GM12874 (cell line): ENCODE data around the gene NVL.

Source experiments
- TF ChIP-seq, protein P1 (sequence below): IDR thresholded peaks from 2 replicates; pipeline ENCODE4 v1.5.1; 2011; ENCODE audit warnings: low read depth, mild to moderate bottlenecking, control low read depth, low read length, moderate library complexity; ENCODE audit not compliant: insufficient read depth

Gene NVL

DNA sequence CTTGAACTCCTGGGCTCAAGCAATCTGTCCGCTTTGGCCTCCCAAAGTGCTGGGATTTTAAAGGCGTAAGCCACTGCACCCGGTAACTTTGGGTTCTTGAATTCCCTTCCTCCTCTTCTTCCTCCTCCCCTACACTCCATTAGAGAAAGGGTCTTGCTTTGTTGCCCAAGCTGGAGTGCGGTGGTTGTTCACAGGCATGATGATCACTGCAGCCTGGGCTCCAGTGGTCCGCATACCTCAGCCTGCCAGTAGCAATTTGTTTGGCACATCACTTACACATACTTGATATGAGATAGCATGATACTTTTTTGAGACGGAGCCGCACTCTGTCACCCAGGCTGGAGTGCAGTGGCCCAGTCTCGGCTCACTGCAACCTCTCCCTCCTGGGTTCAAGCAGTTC lies 144.8 kb downstream of the NVL start:
- TF ChIP-seq, protein P1, sequence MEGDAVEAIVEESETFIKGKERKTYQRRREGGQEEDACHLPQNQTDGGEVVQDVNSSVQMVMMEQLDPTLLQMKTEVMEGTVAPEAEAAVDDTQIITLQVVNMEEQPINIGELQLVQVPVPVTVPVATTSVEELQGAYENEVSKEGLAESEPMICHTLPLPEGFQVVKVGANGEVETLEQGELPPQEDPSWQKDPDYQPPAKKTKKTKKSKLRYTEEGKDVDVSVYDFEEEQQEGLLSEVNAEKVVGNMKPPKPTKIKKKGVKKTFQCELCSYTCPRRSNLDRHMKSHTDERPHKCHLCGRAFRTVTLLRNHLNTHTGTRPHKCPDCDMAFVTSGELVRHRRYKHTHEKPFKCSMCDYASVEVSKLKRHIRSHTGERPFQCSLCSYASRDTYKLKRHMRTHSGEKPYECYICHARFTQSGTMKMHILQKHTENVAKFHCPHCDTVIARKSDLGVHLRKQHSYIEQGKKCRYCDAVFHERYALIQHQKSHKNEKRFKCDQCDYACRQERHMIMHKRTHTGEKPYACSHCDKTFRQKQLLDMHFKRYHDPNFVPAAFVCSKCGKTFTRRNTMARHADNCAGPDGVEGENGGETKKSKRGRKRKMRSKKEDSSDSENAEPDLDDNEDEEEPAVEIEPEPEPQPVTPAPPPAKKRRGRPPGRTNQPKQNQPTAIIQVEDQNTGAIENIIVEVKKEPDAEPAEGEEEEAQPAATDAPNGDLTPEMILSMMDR: no peak

DNA sequence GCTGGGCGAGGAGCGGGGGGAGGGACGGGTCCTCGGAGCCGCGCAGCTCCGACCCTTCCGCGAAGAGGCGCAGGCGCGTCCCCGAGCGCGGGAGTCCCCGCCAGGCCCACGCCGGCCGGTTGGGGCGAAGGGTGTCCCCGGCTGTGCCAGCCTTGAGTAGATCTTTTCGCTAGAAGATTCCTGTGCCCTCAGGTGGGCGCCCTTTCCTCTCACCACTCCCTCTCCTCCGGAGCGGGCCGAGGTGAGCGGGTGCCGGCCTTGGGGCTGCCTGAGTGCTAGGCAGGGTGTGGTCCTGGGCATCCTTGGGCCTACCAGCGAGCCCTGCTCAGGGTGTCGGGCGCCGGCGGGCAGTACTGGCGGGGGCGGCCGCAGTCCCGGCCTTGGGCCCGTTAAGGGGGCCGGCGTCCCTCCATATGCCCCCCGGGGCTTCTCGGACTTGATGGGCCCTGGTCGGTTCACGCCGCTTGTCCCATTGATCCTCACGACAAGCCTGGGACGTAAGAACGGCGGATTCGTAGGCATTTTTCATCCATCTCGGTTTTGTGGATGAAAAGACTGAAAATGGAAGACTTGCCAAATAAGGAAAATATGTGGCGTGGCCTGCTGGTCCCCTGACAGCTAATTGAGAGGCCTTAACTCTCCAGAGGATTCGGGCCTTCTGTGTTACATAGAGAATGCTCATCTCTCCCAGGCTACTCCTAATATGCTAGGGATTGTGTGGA lies 146.2 kb downstream of the NVL start:
- TF ChIP-seq, protein P1: no peak

DNA sequence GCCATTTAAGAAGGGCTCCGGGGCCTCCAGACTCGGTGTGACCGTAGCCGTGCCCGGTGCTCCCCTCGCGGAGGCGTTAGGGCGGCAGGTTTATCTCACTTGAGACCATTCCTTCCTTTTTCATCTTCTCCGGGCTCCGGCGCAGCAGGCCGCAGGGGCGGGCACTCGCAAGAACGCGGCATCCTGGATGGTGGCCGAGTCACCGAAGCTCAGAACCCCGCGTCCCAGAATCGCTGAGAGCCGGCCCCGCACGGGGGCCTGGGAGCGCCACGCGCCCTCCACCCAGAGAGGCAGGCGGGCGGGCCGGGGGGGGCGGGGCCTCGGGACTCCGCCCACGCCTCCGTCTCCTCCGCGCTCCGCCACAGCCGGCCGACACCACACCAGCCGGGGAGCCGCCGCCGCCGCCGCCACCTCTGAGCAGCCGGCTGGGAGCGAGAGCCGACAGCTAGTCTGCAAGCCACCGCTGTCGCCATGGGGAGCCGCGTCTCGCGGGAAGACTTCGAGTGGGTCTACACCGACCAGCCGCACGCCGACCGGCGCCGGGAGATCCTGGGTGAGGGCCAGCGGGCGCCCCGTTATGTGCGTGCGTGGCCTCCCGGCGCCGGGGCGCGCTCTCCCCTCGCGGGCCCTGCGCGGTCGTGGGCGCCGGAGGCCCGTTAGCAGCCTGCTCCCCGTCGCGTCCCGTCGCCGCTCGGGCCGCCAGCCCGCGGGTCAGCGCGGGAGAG lies 146.9 kb downstream of the NVL start, which contains the start of gene DEGS1:
TSS of gene DEGS1 (plus strand) at position 375 of the 725 bp plus-strand sequence. CDS start at position 472, 97 bp downstream.
- TF ChIP-seq, protein P1: no peak

DNA sequence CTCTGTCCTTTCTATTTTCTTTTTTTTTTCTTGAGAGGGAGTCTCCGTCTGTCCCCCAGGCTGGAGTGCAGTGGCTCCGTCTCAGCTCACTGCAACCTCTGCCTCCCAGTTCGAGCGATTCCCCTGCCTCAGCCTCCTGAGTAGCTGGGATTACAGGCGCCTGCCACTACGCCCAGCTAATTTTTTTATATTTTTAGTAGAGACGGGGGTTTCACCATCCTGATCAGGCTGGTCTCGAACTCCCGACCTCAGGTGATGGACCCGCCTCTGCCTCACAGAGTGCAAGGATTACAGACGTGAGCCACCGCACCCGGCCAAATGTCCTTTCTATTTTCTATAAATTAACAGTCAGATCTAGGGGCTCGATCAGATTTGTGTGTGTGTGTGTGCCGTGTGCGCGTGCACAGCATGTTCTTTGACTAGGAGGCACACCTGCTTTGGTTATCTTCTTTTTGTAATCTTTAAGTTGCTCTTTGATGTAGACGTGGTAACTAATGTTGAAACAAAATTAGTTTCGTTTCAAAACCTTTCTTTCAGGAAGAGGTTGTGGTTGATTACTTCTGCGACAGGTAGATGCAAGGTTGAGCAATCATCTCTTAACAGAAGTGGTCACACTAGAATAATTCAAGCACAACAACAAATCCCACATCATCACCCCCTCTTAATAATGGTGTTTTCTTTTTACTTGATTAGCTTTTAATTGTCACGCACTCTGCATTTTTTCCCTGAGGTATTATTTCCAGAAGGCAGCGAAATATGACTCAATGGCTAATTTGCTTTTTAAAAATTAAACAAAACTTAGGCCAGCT lies 147.7 kb downstream of the NVL start:
- TF ChIP-seq, protein P1: no peak

DNA sequence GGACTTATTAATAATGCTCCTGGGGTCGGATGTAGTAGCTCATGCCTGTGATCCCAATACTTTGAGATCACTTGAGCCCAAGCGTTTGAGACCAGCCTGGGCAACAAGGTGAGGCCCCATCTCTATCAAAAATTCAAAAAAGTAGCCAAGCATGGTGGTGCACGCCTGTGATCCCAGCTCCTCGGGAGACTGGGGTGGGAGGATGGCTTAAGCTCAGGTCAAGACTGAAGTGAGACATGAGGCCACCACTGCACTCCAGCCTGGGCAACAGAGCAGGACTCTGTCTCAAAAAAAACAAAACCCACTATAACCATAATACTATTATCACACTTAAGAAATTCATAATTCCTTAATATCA lies 148.5 kb downstream of the NVL start:
- TF ChIP-seq, protein P1: no peak

DNA sequence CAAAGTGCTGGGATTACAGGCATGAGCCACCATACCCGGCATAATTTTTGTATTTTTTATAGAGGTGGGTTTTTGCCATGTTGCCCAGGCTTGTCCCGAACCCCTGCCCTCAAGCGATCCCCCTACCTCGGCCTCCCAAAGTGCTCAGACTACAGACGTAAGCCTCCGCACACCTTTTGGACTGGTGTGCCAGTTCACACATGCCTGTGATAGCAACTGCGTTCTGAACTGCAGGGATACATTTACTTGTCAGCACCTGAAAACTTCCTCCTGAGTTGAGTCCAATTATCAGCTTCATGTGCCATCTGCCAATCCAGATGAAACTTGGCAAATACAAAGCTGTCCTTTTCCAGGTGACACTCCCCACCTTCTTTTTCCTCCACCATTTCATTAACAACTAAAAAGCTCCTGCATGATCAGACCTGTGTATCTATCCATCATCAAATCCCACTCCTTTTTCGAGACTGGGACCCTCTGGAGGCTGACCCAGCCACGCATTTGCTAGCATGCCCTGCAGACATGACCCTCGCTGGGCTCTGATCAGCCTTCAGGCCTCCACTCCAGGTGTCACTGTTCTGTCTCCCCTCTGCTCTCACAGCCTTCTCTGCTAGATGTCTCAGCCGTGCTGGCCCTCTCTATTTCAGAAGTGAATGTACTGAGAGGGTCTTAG lies 149.1 kb downstream of the NVL start:
- TF ChIP-seq, protein P1: no peak

DNA sequence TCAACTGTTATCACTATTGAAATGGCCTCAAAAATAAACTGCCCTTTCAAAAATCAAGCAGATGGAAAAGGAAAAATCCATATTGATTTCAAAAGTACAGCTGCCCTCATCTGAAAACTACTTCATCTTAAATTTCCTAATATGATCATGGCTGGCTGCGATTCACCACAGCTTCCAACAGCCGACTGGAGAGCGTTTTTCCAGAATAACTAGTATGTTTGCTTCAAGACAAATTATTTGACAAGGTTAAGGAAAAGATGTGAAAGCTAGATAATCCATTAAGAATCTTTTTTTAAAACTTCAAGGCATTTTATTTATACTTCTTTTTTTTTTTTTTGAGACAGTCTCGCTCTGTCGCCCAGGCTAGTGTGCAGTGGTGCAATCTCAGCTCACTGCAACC lies 151.1 kb downstream of the NVL start:
- TF ChIP-seq, protein P1: no peak
